Stomach (tissue), 19 donors: ENCODE measurements around the gene JUNB. TPM values are rescaled to one million over a fixed set of nuclear protein-coding genes. Genes with fewer than 3 reads are reported as not detected.

ENCODE experiments used
- DNase-seq, 2 donors: peaks; one replicate each; pipeline versions ENCODE4 v3.0.0 to v3.0.0-alpha.2; 2013 to 2019
- H3K27ac ChIP-seq, 5 donors: fragments of 200-600 bp in 4 of 5; sonication (generic) in 4 of 5; one replicate each; pipeline ENCODE4 v1.5.1; 2013 to 2019; ENCODE audit warnings: mild to moderate bottlenecking in 1 of 5, moderate library complexity in 1 of 5
- H3K27me3 ChIP-seq, 3 donors: fragments of 200-600 bp; sonication (generic); one replicate each; pipeline ENCODE4 v1.5.1; 2017 to 2019; ENCODE audit warnings: mixed run types in 1 of 3
- H3K36me3 ChIP-seq, 4 donors: fragments of 200-600 bp; sonication (generic); 1 replicate in 3 of 4; 2 replicates in 1 of 4; pipeline ENCODE4 v1.5.1; 2016 to 2019
- H3K4me1 ChIP-seq, 4 donors: fragments of 200-600 bp; sonication (generic); one replicate each; pipeline ENCODE4 v1.5.1; 2016 to 2019
- H3K4me3 ChIP-seq, 4 donors: fragments of 200-600 bp; sonication (generic) in 3 of 4; one replicate each; pipeline ENCODE4 v1.5.1; 2016 to 2019; ENCODE audit warnings: mild to moderate bottlenecking in 1 of 4
- H3K9me3 ChIP-seq, 4 donors: fragments of 200-600 bp; sonication (generic); one replicate each; pipeline ENCODE4 v1.5.1; 2016 to 2019
- CTCF ChIP-seq, 7 experiments: fragments of 450-650 bp in 4 of 7; fragments of 200-600 bp in 3 of 7; sonication (generic) in 3 of 7; IDR thresholded peaks; one replicate each; pipeline ENCODE4 v1.5.1; 2016 to 2019; ENCODE audit warnings: antibody characterized with exemption in 7 of 7, control low read depth in 2 of 7, mild to moderate bottlenecking in 1 of 7
- EP300 ChIP-seq: sonication (generic); formaldehyde crosslinking; IDR thresholded peaks from one replicate; pipeline ENCODE4 v1.6.1; 2017; ENCODE audit warnings: antibody characterized with exemption
- POLR2A ChIP-seq, 4 donors: fragments of 450-650 bp; IDR thresholded peaks; one replicate each; pipeline ENCODE4 v1.6.1; 2016; ENCODE audit warnings: antibody characterized with exemption in 4 of 4, control low read depth in 2 of 4, mild to moderate bottlenecking in 1 of 4, moderate library complexity in 1 of 4
- POLR2AphosphoS5 ChIP-seq, 3 donors: sonication (generic); formaldehyde crosslinking; IDR thresholded peaks; one replicate each; pipeline ENCODE4 v1.6.1; 2016; ENCODE audit warnings: antibody characterized with exemption in 3 of 3
- WGBS, 5 donors: extraction: QIAGEN DNeasy Blood & Tissue Kit in 3 of 5; methylation state at CpG; one replicate each; pipeline versions ENCODE4 v1.1.5 to v1.1.7; 2013 to 2018; 5-methylcytosine and 5-hydroxymethylcytosine counted together
- intact Hi-C: fragments of 100-400 bp; cut with DNase I; formaldehyde crosslinking; loops from one replicate; pipeline ENCODE4 v1.15.1; 2023; ENCODE audit warnings: low total_unique reads
- long read RNA-seq, 10 donors: transcript quantifications; one replicate each; lab custom pipeline, GENCODE V29; 2026
- polyA plus RNA-seq, 3 donors: library from polyadenylated mRNA; stranded (reverse); fragments of 200-250 nt; gene quantifications; one replicate each; pipeline ENCODE4 v1.2.3, GENCODE V29; 2013
- total RNA-seq, 5 donors: library from RNA; depleted of rRNA; stranded (reverse); fragments of >200 nt; gene quantifications; one replicate each; pipeline versions ENCODE4 v1.1.0 to v1.2.3, GENCODE V29; 2014 to 2016
- donor health status: healthy with polysubstance abuse.
- donor health status: Bipolar disorder and iron deficiency.
- donor health status: healthy.

The JUNB gene
- total RNA-seq (100 to 1,000 TPM; 178 to 625 (median 336) TPM), polyA plus RNA-seq (100 to 1,000 TPM; 128 to 152 (median 136) TPM)
- long read RNA-seq, donor 1, transcript JUNB-201 (1 exons, 1,820 nt), result major isoform, 124 of 124 reads
- long read RNA-seq, donor 1, partial matches to known transcripts, result 0 of 124 reads
- long read RNA-seq, donor 1, other reads (novel, unspliced or antisense), result 0 of 124 reads
- long read RNA-seq, donor 2, transcript JUNB-201 (1 exons, 1,820 nt), result major isoform, 76 of 76 reads
- long read RNA-seq, donor 2, partial matches to known transcripts, result 0 of 76 reads
- long read RNA-seq, donor 2, other reads (novel, unspliced or antisense), result 0 of 76 reads
- long read RNA-seq, donor 3, transcript JUNB-201 (1 exons, 1,820 nt), result major isoform, 262 of 262 reads
- long read RNA-seq, donor 3, partial matches to known transcripts, result 0 of 262 reads
- long read RNA-seq, donor 3, other reads (novel, unspliced or antisense), result 0 of 262 reads
- long read RNA-seq, donor 4, transcript JUNB-201 (1 exons, 1,820 nt), result major isoform, 10 of 10 reads
- long read RNA-seq, donor 4, partial matches to known transcripts, result 0 of 10 reads
- long read RNA-seq, donor 4, other reads (novel, unspliced or antisense), result 0 of 10 reads
- long read RNA-seq, donor 5, transcript JUNB-201 (1 exons, 1,820 nt), result major isoform, 270 of 270 reads
- long read RNA-seq, donor 5, partial matches to known transcripts, result 0 of 270 reads
- long read RNA-seq, donor 5, other reads (novel, unspliced or antisense), result 0 of 270 reads
- long read RNA-seq, donor 6, transcript JUNB-201 (1 exons, 1,820 nt), result major isoform, 383 of 383 reads
- long read RNA-seq, donor 6, partial matches to known transcripts, result 0 of 383 reads
- long read RNA-seq, donor 6, other reads (novel, unspliced or antisense), result 0 of 383 reads
- long read RNA-seq, donor 7, transcript JUNB-201 (1 exons, 1,820 nt), result major isoform, 252 of 252 reads
- long read RNA-seq, donor 7, partial matches to known transcripts, result 0 of 252 reads
- long read RNA-seq, donor 7, other reads (novel, unspliced or antisense), result 0 of 252 reads
- long read RNA-seq, donor 8, transcript JUNB-201 (1 exons, 1,820 nt), result major isoform, 133 of 133 reads
- long read RNA-seq, donor 8, partial matches to known transcripts, result 0 of 133 reads
- long read RNA-seq, donor 8, other reads (novel, unspliced or antisense), result 0 of 133 reads
- long read RNA-seq, donor 9, transcript JUNB-201 (1 exons, 1,820 nt), result major isoform, 97 of 97 reads
- long read RNA-seq, donor 9, partial matches to known transcripts, result 0 of 97 reads
- long read RNA-seq, donor 9, other reads (novel, unspliced or antisense), result 0 of 97 reads
- long read RNA-seq, donor 10, transcript JUNB-201 (1 exons, 1,820 nt), result major isoform, 153 of 153 reads
- long read RNA-seq, donor 10, partial matches to known transcripts, result 0 of 153 reads
- long read RNA-seq, donor 10, other reads (novel, unspliced or antisense), result 0 of 153 reads

GRCh38 chr19:12791345-12792050 lies at the start of gene JUNB:
JUNB (plus strand) TSS chr19:12791486; CDS start chr19:12791772, 286 bp downstream.
- WGBS, 5 donors, result 0 to 1% (median 1%) methylated on average over 40 to 73 of the region's 73 CpGs
- H3K4me1 ChIP-seq, result peaks cover 58 to 66% (median 61%) of the 10 kb centered on the region in 4 donors
- H3K4me3 ChIP-seq, result peak within 1 kb of the TSS; percentile 79 to 93 (median 86)
- intact Hi-C loops, result no loop called here
- no peaks in the 10 kb centered on the region for H3K27me3 ChIP-seq
- H3K9me3 ChIP-seq, result no peaks in the 10 kb centered on the region
- TF ChIP-seq EP300 (peak; percentile 98), POLR2A (IDR thresholded peaks at IDR 0.05) (peak in 3 of 4 donors; percentile 97 to 100 (median 100)), POLR2AphosphoS5 (IDR thresholded peaks at IDR 0.05) (peak; percentile 100), CTCF (IDR thresholded peaks at IDR 0.05) (no peak)
- DNase-seq, result peak; percentile 99
- H3K36me3 ChIP-seq, result no peaks in the 10 kb centered on the region
- H3K27ac ChIP-seq, result peak within 1 kb of the TSS; percentile 92 to 100 (median 99)

- Histone ChIP-seq H3K9me3 (peaks cover 0 to 8% (median 6%) of the 10 kb centered on the region in 4 donors), H3K27me3 (peaks cover 0 to 11% (median 8%) of the 10 kb centered on the region in 3 donors), H3K4me1 (peaks cover 0 to 9% (median 0%) of the 10 kb centered on the region in 4 donors), H3K4me3 (no peak overlapping the region), H3K36me3 (peaks cover 34 to 82% (median 78%) of the 10 kb centered on the region in 4 donors), H3K27ac (no peak overlapping the region)
- TF ChIP-seq CTCF (IDR thresholded peaks at IDR 0.05), result no peak
- no peak for TF ChIP-seq EP300
- TF ChIP-seq POLR2A (IDR thresholded peaks at IDR 0.05), result no peak
- intact Hi-C loops, result no loop called here
- DNase-seq, result no peak
- WGBS, 5 donors, result 83 to 89% (median 86%) methylated on average over 20 to 22 of the region's 22 CpGs
Measured at GRCh38 chr19:12745166-12745897, 46.0 kb upstream of the JUNB start.

- 67 to 80% (median 72%) methylated on average over 2 to 6 of the region's 6 CpGs for WGBS, 5 donors
- H3K27me3 ChIP-seq, result peaks cover 0 to 39% (median 30%) of the 10 kb centered on the region in 3 donors
- peaks cover 32 to 50% (median 46%) of the 10 kb centered on the region in 4 donors for H3K36me3 ChIP-seq
- peaks cover 0 to 8% (median 6%) of the 10 kb centered on the region in 4 donors for H3K9me3 ChIP-seq
- TF ChIP-seq EP300 (no peak), POLR2AphosphoS5 (IDR thresholded peaks at IDR 0.05) (no peak), POLR2A (IDR thresholded peaks at IDR 0.05) (no peak), CTCF (IDR thresholded peaks at IDR 0.05) (no peak)
- H3K4me1 ChIP-seq, result peaks cover 0 to 9% (median 0%) of the 10 kb centered on the region in 4 donors
- H3K4me3 ChIP-seq, result no peak overlapping the region
- intact Hi-C loops, result no loop called here
- no peak overlapping the region for H3K27ac ChIP-seq
- no peak for DNase-seq
Measured at GRCh38 chr19:12748489-12748888, 42.8 kb upstream of the JUNB start.
